Liver (tissue), 9 donors: ENCODE measurements around the gene THRB. TPM values are rescaled to one million over a fixed set of nuclear protein-coding genes. Genes with fewer than 3 reads are reported as not detected.

ENCODE experiments used
- DNase-seq: peaks from one replicate; pipeline ENCODE4 v3.0.0-alpha.2; 2017; ENCODE audit warnings: low spot score
- H3K27ac ChIP-seq, 2 donors: one replicate each; pipeline ENCODE4 v1.7.0; 2013; ENCODE audit warnings: inconsistent platforms in 2 of 2, low read length in 2 of 2, control low read depth in 1 of 2, low read depth in 1 of 2, mild to moderate bottlenecking in 1 of 2
- H3K27me3 ChIP-seq, 4 donors: one replicate each; pipeline versions ENCODE4 v1.6.1 to v1.7.0; 2013; ENCODE audit warnings: low read length in 3 of 4, inconsistent platforms in 1 of 4, mild to moderate bottlenecking in 1 of 4, moderate library complexity in 1 of 4; ENCODE audit not compliant: control insufficient read depth in 4 of 4, insufficient read depth in 4 of 4
- H3K36me3 ChIP-seq, 4 donors: one replicate each; pipeline versions ENCODE4 v1.6.1 to v1.7.0; 2013; ENCODE audit warnings: low read length in 3 of 4, mild to moderate bottlenecking in 3 of 4, low read depth in 1 of 4, moderate library complexity in 1 of 4; ENCODE audit not compliant: control insufficient read depth in 4 of 4, insufficient read depth in 3 of 4
- H3K4me1 ChIP-seq, 4 donors: one replicate each; pipeline versions ENCODE4 v1.6.1 to v1.7.0; 2013; ENCODE audit warnings: low read length in 3 of 4, mild to moderate bottlenecking in 3 of 4, moderate library complexity in 1 of 4; ENCODE audit not compliant: control insufficient read depth in 4 of 4, insufficient read depth in 4 of 4
- H3K4me3 ChIP-seq, 3 donors: one replicate each; pipeline versions ENCODE4 v1.6.1 to v1.7.0; 2013; ENCODE audit warnings: low read length in 3 of 3, control low read depth in 1 of 3, low read depth in 1 of 3, mild to moderate bottlenecking in 1 of 3
- H3K9ac ChIP-seq, 2 donors: one replicate each; pipeline ENCODE4 v1.7.0; 2013; ENCODE audit warnings: low read length in 2 of 2, mild to moderate bottlenecking in 2 of 2, moderate library complexity in 2 of 2, control low read depth in 1 of 2, low read depth in 1 of 2
- H3K9me3 ChIP-seq, 4 donors: one replicate each; pipeline versions ENCODE4 v1.6.1 to v1.7.0; 2013; ENCODE audit warnings: low read length in 3 of 4; ENCODE audit not compliant: control insufficient read depth in 4 of 4
- EGR1 ChIP-seq, 2 donors: IDR thresholded peaks; 2 replicates each; pipeline ENCODE4 v1.6.1; 2016 to 2018; ENCODE audit warnings: antibody characterized with exemption in 2 of 2, low read depth in 2 of 2
- FOXA1 ChIP-seq: IDR thresholded peaks from 2 replicates; pipeline ENCODE4 v1.6.1; 2016; ENCODE audit warnings: antibody characterized with exemption
- FOXA2 ChIP-seq: IDR thresholded peaks from 2 replicates; pipeline ENCODE4 v1.6.1; 2016; ENCODE audit warnings: antibody characterized with exemption
- GABPA ChIP-seq, 2 donors: IDR thresholded peaks in 1 of 2; conservative IDR thresholded peaks in 1 of 2; 2 replicates each; pipeline ENCODE4 v1.6.1; 2016; ENCODE audit warnings: antibody characterized with exemption in 2 of 2, mild to moderate bottlenecking in 1 of 2, moderate library complexity in 1 of 2
- HNF4A ChIP-seq, 2 donors: conservative IDR thresholded peaks; 2 replicates each; pipeline ENCODE4 v1.6.1; 2016; ENCODE audit warnings: antibody characterized with exemption in 2 of 2, mild to moderate bottlenecking in 2 of 2
- HNF4G ChIP-seq: IDR thresholded peaks from 2 replicates; pipeline ENCODE4 v1.6.1; 2016; ENCODE audit warnings: antibody characterized with exemption
- JUND ChIP-seq, 2 donors: IDR thresholded peaks; 2 replicates each; pipeline ENCODE4 v1.6.1; 2016; ENCODE audit warnings: antibody characterized with exemption in 2 of 2
- NR2F2 ChIP-seq: IDR thresholded peaks from 2 replicates; pipeline ENCODE4 v1.6.1; 2016; ENCODE audit warnings: antibody characterized with exemption
- RAD21 ChIP-seq, 2 donors: IDR thresholded peaks; 2 replicates each; pipeline ENCODE4 v1.6.1; 2016; ENCODE audit warnings: antibody characterized with exemption in 2 of 2, mild to moderate bottlenecking in 2 of 2
- RXRA ChIP-seq, 2 donors: IDR thresholded peaks; 2 replicates each; pipeline ENCODE4 v1.6.1; 2017 to 2018; ENCODE audit warnings: antibody characterized with exemption in 2 of 2, mild to moderate bottlenecking in 1 of 2
- SP1 ChIP-seq: IDR thresholded peaks from 2 replicates; pipeline ENCODE4 v1.6.1; 2018; ENCODE audit warnings: antibody characterized with exemption, mild to moderate bottlenecking
- TAF1 ChIP-seq: conservative IDR thresholded peaks from 2 replicates; pipeline ENCODE4 v1.6.1; 2016; ENCODE audit warnings: antibody characterized with exemption, mild to moderate bottlenecking
- YY1 ChIP-seq: IDR thresholded peaks from 2 replicates; pipeline ENCODE4 v1.6.1; 2016; ENCODE audit warnings: antibody characterized with exemption, mild to moderate bottlenecking
- WGBS: extraction: QIAGEN DNeasy Blood & Tissue Kit; methylation state at CpG from one replicate; pipeline ENCODE4 v1.1.7; 2013; 5-methylcytosine and 5-hydroxymethylcytosine counted together
- polyA plus RNA-seq, 2 donors: library from polyadenylated mRNA; stranded (reverse) in 1 of 2; unstranded in 1 of 2; fragments of 200-250 nt in 1 of 2; fragments of >200 nt in 1 of 2; fragmentation: Nextera tagmentation in 1 of 2; extraction: Ambion mirVana in 1 of 2; gene quantifications; one replicate each; pipeline versions ENCODE4 v1.2.1 to v1.2.3, GENCODE V29; 2013 to 2015
- total RNA-seq, 2 donors: library from RNA; depleted of rRNA; stranded (reverse); fragments of >200 nt; gene quantifications; one replicate each; pipeline ENCODE4 v1.2.3, GENCODE V29; 2014
- TF ChIP-seq, protein P1 (sequence below): IDR thresholded peaks from 2 replicates; pipeline ENCODE4 v1.6.1; 2016; ENCODE audit warnings: antibody characterized with exemption
- TF ChIP-seq, protein P2 (sequence below): fragments of 150-350 bp; IDR thresholded peaks from 2 replicates; pipeline ENCODE4 v1.5.1; 2017; ENCODE audit warnings: improper control_type of control experiment, low read depth, low read length; ENCODE audit not compliant: missing input control
- TF ChIP-seq, protein P3 (sequence below): IDR thresholded peaks from 2 replicates; pipeline ENCODE4 v1.6.1; 2016; ENCODE audit warnings: antibody characterized with exemption
- TF ChIP-seq, protein P4 (sequence below): IDR thresholded peaks from 2 replicates; pipeline ENCODE4 v1.6.1; 2016; ENCODE audit warnings: antibody characterized with exemption
- TF ChIP-seq, protein P5 (sequence below): IDR thresholded peaks from 2 replicates; pipeline ENCODE4 v1.6.1; 2016; ENCODE audit warnings: antibody characterized with exemption, mild to moderate bottlenecking
- donor health status: healthy.
- donor health status: healthy.
- donor health status: healthy.
- donor health status: healthy.
- donor health status: healthy.

Gene THRB
- total and polyA plus RNA-seq, 4 donors: 5.9 to 23.9 (median 9.3) TPM

DNA sequence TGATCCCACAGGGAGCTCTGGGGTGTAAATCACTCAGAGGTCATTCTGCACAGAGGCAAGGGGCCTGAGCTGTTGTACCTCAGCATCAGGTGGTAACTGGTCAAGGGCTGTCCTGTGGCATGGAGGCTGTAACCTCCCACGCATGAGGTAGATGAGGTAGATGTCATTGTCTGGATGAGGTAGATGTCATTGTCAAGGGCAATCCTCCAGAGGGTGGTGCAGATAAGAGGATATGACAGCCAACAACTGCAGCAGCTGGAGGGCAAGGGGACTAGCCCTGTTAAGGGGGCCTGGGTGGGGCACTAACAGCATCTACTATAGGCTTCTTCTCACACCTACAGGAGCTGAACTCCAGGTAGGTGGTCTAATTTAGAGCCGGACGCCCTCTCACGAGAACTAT, 55.6 kb downstream of the THRB start:
- H3K4me3 ChIP-seq: no peak overlapping the region
- TF ChIP-seq, protein P1, sequence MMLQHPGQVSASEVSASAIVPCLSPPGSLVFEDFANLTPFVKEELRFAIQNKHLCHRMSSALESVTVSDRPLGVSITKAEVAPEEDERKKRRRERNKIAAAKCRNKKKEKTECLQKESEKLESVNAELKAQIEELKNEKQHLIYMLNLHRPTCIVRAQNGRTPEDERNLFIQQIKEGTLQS: no peak
- TF ChIP-seq, protein P2, sequence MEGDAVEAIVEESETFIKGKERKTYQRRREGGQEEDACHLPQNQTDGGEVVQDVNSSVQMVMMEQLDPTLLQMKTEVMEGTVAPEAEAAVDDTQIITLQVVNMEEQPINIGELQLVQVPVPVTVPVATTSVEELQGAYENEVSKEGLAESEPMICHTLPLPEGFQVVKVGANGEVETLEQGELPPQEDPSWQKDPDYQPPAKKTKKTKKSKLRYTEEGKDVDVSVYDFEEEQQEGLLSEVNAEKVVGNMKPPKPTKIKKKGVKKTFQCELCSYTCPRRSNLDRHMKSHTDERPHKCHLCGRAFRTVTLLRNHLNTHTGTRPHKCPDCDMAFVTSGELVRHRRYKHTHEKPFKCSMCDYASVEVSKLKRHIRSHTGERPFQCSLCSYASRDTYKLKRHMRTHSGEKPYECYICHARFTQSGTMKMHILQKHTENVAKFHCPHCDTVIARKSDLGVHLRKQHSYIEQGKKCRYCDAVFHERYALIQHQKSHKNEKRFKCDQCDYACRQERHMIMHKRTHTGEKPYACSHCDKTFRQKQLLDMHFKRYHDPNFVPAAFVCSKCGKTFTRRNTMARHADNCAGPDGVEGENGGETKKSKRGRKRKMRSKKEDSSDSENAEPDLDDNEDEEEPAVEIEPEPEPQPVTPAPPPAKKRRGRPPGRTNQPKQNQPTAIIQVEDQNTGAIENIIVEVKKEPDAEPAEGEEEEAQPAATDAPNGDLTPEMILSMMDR: no peak
- TF ChIP-seq RXRA (IDR thresholded peaks at IDR 0.05) (no peak), FOXA1 (no peak), HNF4G (no peak), FOXA2 (no peak), HNF4A (conservative IDR thresholded peaks at IDR 0.05) (no peak), GABPA (IDR thresholded peaks at IDR 0.05 in 1 of 2, conservative IDR thresholded peaks at IDR 0.05 in 1 of 2) (no peak), JUND (IDR thresholded peaks at IDR 0.05) (no peak), SP1 (no peak), RAD21 (IDR thresholded peaks at IDR 0.05) (no peak), EGR1 (IDR thresholded peaks at IDR 0.05; ENCODE audit: low read depth in 2 of 2) (no peak), TAF1 (no peak), NR2F2 (no peak), YY1 (no peak)
- TF ChIP-seq, protein P3, sequence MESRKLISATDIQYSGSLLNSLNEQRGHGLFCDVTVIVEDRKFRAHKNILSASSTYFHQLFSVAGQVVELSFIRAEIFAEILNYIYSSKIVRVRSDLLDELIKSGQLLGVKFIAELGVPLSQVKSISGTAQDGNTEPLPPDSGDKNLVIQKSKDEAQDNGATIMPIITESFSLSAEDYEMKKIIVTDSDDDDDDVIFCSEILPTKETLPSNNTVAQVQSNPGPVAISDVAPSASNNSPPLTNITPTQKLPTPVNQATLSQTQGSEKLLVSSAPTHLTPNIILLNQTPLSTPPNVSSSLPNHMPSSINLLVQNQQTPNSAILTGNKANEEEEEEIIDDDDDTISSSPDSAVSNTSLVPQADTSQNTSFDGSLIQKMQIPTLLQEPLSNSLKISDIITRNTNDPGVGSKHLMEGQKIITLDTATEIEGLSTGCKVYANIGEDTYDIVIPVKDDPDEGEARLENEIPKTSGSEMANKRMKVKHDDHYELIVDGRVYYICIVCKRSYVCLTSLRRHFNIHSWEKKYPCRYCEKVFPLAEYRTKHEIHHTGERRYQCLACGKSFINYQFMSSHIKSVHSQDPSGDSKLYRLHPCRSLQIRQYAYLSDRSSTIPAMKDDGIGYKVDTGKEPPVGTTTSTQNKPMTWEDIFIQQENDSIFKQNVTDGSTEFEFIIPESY: no peak
- TF ChIP-seq, protein P4, sequence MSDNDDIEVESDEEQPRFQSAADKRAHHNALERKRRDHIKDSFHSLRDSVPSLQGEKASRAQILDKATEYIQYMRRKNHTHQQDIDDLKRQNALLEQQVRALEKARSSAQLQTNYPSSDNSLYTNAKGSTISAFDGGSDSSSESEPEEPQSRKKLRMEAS: no peak
- TF ChIP-seq, protein P5, sequence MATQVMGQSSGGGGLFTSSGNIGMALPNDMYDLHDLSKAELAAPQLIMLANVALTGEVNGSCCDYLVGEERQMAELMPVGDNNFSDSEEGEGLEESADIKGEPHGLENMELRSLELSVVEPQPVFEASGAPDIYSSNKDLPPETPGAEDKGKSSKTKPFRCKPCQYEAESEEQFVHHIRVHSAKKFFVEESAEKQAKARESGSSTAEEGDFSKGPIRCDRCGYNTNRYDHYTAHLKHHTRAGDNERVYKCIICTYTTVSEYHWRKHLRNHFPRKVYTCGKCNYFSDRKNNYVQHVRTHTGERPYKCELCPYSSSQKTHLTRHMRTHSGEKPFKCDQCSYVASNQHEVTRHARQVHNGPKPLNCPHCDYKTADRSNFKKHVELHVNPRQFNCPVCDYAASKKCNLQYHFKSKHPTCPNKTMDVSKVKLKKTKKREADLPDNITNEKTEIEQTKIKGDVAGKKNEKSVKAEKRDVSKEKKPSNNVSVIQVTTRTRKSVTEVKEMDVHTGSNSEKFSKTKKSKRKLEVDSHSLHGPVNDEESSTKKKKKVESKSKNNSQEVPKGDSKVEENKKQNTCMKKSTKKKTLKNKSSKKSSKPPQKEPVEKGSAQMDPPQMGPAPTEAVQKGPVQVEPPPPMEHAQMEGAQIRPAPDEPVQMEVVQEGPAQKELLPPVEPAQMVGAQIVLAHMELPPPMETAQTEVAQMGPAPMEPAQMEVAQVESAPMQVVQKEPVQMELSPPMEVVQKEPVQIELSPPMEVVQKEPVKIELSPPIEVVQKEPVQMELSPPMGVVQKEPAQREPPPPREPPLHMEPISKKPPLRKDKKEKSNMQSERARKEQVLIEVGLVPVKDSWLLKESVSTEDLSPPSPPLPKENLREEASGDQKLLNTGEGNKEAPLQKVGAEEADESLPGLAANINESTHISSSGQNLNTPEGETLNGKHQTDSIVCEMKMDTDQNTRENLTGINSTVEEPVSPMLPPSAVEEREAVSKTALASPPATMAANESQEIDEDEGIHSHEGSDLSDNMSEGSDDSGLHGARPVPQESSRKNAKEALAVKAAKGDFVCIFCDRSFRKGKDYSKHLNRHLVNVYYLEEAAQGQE: no peak
- no peak overlapping the region for H3K27ac ChIP-seq
- peaks cover 4 to 47% (median 23%) of the 10 kb centered on the region in 4 donors for H3K4me1 ChIP-seq
- no peak overlapping the region for H3K9ac ChIP-seq
- no peaks in the 10 kb centered on the region for H3K9me3 ChIP-seq
- DNase-seq: no peak
- 73% methylated on average over 4 of the region's 4 CpGs for WGBS
- H3K27me3 ChIP-seq: no peaks in the 10 kb centered on the region
- H3K36me3 ChIP-seq: no peaks in the 10 kb centered on the region
